GM18868 (cell line): ENCODE data around the gene CYBC1.

Experiments used
- ATAC-seq: cut with Tn5 transposase; IDR thresholded peaks from one replicate; pipeline ENCODE4 v1.9.1; 2021; ENCODE audit warnings: mild to moderate bottlenecking, moderate library complexity; ENCODE audit not compliant: unreplicated experiment

Gene CYBC1

DNA sequence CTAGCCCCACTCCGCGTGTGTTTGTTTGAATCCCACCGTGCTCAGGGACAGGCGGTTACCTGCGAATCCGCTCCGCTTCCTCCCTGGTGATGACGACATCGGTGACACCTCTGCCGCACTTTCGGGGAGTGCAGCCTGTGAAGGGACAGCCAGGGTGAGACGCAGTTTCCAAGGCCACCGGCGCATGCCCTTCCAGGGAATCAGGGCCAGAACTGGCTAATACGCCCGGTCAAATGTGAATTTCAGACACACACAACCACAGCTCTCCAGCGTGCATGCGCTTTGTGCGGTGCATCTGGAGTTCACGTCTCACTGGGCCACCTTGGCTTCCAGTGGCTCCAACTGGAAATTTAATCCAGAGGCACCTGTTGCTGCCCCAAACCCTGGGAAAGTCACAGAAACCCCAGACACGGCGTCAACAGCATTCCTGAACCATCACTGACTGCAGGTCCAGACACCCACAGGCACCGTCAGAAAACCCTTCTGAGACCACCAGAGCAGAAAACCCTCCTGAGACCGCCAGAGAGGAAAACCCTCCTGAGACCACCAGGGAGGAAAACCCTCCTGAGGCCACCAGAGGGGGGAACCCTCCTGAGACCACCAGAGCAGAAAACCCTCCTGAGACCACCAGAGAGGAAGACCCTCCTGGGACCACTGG, 39.0 kb downstream of the CYBC1 start:
- ATAC-seq: no peak

DNA sequence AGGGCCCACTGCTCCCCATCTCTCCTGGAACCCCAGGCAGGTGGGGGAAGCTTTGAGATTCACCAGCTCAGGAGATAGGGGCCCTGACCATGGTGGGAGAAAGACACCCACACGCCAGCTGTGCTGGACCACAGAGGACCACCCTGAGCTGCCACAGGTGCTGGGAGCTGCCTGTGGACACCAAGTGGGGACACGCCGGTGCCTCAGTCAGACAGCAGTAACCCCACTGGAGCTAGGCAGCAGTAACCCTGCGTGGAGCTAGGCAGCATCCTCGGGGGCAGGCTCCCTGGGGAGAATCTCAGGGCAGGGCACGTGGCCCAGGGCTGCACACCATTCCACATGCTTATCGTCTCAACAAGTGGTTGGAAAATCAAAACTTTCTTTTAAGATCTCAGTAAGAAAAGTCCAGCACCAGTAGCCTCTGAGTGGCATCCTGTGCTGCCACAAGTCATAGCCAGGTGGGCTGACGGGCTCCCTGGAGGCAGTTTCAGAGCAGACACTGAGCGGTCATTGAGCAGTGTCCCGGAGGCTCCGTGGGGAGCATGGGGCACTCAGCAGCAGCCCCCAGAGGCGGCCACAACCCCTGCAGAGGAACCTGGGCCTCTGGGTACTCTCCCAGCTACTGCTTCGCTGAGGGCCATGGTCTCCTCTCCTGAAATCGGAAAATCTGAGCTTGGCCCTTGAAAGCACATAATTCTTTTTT, 40.4 kb downstream of the CYBC1 start:
- no peak for ATAC-seq

DNA sequence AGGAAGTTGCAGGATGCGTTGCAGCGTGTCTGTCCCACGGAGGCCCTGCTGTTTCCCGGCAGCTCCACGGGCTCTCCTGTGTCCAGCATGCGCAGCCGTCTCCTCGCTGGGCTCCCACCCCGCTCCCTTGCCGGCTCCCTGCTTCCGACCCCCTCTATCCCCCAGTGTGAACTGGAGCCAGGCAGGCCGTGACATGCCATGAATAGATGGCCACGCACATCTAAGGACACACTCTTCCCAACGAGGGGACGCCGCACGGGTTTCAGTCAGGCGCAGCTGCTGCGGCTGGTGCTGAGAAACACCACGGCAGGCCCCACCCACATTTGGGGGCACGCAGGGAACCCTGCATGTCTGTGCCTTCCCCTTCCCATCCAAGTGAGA, 41.6 kb downstream of the CYBC1 start:
- ATAC-seq: no peak

DNA sequence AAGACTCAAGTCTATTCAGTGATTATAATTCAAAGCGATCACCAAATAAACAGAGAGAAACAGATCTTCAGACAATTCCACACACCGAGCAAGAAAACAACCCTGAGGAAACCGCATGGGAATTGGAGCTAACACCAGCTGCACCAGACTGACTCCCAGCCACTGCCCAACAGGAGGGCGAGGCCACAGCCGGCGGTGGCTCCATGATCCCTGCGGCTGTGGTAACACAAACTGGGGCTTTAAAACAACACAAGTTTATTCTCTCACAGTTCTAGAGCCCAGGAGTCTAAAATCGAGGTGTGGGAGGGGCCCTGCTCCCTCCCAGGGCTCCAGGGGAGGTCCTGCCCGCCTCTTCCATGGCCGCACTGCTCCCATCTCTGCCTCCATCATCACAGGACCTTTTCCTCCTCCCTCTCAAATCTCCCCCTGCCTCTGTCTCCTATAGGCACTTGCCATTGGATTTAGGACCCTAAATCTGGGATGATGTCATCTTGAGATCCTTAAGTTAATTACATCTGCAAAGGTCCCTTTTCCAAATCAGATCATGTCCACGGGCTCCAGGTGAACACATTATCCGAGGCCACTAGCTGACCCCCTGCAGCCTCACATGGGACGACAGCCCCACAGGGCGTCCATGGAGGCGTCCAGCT, 42.1 kb downstream of the CYBC1 start:
- ATAC-seq: no peak

DNA sequence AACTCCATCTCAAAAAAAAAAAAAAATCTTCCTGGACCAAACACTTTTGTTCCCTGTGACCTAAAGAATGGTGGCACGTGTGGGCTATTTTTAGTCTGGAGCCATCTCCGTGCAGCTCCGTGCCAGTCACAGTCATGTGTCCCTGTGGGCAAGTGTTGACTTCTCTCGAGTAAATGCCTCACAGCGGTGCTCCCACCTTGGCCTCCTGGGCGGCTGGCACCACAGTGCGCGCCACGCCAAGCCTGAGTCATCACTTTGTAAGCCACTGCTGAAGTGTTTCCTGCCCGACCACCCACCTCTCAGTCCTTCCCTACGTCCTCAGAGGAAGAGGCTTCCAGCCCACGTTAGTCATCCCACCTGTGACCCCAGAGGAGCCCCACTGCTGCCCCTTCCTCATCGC, 43.3 kb downstream of the CYBC1 start:
- ATAC-seq: no peak

DNA sequence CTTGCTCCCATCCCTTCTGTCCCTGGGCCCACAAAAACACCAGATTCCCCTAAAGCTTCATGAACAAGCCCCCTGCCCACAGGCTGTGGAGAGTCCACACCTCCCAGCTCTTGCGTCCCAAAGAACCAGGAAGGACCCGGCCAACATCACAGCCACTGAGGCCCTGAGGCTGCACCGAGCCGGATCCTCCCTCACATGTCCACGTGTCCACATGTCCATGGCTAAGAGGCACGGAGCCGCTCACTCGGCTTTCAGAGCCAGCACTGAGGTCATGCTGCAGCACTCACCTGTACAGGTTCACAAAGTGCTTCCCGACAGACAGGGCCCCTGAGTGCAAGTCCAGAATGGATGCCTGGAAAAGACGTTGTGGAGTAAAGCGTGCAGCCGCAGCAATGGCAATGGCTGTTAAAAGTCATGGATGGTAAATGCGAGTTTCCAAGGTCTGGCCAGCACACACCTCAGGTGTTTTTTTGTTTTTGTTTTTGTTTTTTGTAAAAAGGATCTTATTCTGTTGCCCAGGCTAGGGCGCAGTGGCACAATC, 44.4 kb downstream of the CYBC1 start:
- no peak for ATAC-seq

DNA sequence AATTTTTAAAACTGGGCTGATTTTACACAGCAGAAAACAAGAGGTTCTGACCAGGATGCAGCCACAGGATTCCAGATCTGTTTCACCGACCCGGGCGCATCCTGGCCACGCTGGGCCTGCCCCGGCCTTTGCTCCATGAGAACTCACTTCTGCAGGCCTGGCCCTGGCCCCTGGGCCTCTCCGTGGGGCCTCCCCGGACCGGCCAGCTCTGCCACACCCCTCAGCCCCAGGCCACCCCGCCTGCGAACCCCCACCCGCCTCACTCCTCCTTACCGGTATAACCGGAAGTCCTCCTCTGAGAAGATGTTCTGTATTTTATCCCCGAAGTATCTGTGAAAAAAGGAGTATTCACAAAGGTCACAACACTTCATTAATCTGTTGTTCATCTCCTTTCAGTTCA, 45.5 kb downstream of the CYBC1 start:
- ATAC-seq: no peak

DNA sequence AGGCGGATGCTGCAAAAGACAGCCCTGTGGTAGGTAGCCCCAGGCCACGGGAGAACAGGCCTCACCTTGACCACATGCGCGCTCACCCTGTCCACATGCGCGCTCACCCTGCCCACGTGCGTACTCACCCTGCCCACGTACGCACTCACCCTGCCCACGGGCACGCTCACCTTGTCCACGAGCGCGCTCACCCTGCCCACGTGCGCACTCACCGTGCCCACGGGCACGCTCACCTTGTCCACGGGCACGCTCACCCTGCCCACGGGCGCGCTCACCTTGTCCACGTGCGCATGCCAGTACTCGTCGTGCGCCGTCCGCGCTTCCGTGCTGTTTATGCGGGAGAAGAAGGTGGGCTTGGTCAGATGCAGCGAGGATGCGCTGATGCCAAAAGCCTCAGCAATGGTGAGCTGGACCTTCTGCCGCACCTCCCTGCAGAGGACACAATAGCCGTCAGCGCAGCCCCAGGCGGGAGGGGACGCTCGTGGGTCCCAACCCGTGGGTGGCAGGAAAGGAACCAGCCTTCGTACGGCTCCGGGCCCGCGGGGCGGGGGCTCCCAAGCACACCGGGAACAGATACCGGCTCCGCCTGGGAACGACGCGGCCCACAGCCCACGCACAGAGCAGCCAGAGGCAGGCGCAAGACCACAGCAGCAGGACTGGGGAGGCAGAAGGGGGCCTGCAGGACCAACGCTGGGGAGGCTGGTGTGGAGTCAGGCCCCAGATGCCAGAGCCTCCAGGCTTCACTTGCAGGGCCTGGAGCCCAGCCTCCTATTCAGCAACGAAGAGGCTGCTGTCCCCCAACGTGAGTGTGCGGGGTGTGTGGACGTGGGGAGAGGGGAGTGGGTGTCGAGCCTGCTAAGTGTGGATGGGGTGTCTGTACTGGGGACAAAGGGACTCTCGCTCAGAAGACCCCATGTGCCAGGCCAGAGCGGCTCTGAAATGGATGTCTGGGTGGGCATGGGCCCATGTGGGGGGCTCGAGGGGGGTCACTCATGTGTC, 46.6 kb downstream of the CYBC1 start:
- ATAC-seq: no peak

DNA sequence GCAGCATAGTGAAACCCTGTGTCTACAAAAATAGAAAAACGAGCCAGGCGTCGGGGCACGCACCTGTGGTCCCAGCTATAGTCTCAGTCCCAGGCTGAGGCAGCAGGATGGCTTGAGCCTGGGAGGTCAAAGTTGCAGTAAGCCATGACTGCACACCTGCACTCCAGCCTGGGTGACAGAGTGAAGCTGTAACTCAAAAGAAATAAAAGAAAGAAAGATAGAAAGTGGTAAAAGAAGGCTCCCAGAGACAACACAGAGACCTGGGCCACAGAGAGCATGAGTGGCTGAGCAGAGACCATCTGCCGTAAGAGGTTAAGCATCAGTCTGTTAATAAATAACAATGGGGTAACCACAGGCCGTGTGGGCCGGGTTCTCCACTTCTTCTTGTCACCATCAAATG, 47.7 kb downstream of the CYBC1 start:
- no peak for ATAC-seq

DNA sequence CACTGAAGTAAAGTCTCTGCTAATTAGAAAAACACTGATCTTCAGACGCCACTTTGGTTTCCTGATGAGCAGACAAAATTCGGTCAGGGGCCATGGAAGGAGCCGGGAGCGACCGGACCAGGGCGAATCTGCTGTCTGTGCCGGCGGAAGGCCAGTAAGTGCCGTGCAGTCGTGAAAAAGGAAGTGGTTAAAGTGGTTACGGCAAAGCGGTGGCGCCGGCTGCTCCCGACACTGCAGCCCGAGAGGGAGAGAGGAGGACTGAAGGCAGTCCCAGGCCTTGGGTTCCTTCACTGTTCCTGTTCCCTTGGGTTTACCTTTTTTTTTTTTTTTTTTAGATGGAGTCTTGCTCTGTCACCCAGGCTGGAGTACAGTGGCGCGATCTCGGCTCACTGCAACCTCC, 49.7 kb downstream of the CYBC1 start:
- peak; percentile 65 for ATAC-seq

DNA sequence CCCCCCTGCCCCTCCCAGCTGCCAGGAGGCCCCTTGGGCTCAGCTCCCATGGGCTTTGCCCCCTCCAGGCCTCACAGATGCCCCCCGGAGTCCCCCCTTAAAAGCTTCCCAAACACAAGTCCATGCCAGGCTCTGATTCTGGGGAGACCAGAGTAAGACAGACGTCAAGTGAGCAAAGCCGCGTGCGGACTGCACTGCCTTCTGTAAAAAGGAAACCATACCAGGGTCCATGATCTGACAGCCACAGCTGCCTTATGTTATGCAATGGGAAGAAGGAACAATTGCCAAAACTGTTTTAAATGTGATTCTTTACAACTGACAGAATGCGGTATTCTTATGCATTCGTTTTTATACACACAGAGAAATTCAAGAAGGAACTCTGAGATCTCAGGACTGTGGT, 50.3 kb downstream of the CYBC1 start:
- ATAC-seq: no peak

DNA sequence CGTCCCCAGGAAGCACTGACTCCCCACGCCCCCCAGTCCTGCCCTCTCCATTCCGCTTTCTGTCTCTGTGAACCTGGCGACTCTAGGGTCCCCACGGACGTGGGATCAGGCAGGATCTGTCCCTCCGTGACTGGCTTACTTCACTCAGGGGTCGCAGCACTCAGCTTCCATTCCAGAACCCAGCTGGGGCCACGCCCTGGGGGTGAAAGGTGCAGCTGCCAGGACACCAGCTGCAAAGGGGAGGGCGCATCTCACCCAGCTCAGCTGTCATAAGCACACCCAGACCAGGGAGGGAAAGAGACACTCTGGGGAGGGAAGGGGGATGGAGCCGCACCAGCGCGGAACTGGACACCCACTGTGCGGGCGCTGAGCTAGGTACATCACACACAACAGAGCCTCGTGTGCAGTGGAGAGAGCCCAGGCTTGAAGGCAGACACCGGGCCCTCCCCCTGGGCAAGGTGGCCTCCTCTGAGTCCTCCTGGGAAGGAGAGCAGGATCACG, 50.9 kb downstream of the CYBC1 start:
- ATAC-seq: no peak

DNA sequence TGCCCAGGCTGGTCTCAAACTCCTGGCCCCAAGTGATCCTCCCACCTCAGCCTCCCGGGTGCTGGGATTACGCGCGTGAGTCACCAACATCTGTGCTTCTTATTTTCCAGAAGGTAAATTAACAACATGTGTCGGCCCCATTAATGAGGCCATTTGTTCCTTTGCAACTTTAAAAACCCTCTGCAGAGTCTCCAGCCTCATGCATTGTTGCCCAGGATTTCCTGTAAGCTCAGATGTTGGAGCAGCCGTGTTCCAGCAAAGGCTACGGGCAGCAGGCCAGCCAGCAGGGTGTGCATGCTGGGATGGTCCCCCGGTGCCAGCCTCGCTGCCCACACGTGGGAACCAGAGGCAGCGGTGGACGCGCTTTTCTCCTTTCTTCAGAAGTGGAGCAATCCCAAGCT, 51.5 kb downstream of the CYBC1 start:
- no peak for ATAC-seq

DNA sequence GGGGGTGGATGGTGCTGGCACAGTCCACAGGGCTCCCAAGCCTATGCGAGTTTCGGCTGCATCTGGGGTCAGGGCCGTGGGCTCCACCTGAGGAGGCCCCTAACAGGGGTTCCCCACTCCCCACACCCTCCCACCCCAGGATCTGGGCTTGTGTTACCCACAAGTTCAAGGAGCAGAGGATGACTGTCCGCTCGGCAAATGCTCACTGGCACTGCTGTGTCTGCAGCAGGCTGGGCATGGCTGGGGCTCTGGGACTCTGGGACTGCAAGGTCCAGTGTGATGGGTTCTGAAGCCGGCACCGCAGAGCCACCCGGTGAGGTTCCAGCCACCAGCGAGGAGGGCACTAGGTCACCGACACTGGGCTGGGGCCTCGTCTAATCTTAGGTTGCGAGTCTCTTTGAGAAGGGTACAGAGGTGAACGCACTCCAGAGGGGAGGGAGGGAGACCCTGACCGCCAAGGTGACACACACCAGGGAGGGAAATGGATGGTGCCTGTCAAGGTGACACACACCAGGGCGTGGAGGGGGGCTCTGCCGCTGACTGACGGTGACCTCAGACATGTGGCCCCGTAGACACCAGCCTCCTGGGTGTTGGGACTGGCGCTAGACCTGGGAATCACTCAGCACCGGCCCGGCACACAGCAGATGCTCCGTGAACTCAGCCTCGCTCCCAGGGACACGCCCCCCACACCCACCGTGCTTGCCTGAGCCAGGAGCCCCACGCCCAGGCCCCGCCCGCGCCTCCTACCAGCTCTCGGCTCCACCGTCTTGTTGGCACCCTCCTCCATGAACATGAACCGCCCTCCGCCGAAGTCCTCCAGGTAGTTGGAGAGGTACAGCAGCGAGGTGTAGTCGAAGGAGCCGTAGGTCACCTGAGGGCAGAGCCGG, 52.9 kb downstream of the CYBC1 start:
- no peak for ATAC-seq

DNA sequence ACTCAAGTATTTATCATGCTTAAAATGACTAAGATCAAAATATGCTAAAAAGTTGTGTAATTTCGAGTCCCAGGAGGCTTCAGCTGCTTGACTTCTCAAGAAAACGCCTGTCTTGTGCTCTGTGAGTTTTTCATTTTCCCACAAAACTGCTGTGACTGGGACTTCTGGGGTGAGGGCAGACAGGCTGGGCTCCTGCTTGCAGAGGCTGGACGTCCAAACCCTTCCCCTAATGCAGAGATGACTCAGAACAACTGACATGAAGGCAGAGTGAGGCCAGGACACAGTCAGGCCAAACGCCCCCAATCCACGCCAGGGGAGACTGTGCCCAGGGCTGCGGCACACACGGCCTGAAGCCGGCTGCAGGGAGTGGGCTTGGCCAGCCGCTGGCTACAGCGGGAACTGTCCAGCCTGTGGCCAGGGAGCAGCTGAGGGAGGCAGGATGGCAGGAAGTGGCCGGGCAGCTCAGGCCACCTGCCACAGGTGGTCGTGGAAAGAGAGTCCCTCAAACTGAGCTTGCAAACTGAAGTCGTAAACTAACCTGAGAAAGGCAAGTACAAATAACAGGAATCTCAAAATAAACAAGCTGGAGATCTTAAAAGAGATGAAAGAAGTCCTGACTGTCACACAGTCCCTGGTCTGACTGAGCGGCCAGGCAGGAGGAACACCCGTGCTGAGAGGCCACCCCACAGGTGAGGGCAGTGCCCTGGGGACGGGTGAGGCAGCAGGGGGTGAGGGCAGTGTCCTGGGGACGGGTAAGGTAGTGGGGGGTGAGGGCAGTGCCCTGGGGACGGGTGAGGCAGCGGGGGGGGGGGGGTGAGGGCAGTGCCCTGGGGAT, 53.7 kb downstream of the CYBC1 start:
- ATAC-seq: no peak

DNA sequence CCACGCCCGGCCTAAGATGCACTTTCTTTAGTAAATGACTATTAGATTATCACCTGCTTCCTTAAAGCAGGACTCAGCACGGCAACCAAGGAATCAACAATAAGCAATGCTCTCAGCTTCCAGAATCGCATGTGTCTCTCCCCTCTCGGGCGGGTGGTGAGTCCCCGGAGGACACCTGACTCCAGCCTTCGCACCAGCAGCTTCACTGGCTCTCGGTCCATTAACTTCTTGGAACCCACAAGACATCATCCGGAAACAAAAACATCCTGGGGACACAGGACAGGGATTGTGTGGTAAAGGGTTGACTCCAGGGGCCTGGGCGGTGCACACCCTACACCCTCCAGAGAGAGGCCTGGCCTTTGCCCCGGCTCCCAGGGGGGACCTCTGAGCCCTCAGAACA, 56.3 kb downstream of the CYBC1 start:
- ATAC-seq: no peak

DNA sequence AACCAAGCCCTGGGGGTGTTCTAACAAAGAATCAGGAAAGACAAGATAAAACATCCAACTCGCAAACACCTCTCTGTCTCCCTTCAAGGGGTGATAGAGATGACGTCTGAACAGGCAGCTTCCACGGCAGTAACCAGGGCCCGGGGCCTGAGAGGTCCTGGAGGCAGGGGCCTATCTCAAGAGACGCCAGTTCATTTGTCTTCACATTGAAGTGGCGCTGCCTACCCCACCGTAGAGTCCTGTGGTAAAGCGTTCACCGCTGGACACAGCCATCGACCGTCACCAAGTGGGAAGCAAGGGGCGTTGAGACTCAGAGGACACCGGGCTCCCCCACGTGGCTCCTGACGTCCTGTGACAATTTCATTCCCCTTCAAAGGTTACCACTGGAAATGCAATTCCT, 57.6 kb downstream of the CYBC1 start:
- no peak for ATAC-seq
